Measurements from ENCODE around the gene NTHL1.

DNA sequence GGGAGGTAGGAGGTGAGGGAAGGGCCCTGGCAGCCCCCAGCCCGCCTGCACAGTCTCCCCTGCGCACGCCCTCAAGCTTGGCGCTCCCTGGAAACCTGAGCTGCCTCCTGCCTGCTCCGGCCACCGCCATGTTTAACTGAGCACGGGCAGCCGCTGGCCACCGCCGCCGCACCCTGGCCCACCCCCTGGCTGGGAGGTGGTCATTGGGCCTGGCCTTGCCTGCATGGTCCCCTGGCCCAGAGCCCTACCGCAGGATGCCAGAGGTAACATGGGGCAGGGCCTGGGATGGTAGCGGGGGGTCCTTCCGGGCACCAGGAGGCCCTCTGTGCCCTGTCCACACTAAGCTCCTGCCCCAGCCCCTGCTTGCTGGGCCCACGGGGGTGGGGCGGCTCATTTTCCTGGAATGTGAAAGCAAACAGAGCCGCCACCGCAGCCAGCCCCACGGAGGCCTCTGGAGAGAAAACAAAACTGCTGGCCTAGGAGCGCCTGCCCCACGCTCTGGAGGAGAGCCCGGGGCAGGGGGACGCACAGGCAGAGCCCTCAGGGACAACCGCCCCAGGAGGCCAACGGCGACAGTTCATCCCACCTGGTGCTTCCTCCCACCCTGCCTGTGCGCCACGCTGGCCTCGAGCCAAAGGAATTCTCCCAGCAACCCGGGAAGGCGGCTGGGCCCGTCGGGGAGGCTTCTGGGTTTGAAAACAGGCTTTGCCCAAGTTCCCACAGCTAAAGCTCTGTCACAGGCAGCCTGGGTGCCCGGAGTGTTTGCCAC lies 12.0 kb downstream of the NTHL1 start:
- TF ChIP-seq ZNF572 (CRISPR knock-in tag; IDR thresholded peaks at IDR 0.05): no peak
- TF ChIP-seq PHB2 (IDR thresholded peaks at IDR 0.05; ENCODE audit: partially characterized antibody): no peak
- no peak for TF ChIP-seq CTCF (CRISPR knock-in tag; IDR thresholded peaks at IDR 0.05)
- no peak for TF ChIP-seq ZSCAN12 (CRISPR knock-in tag; IDR thresholded peaks at IDR 0.05)
- peak; percentile 79; the same call in 1 of the 2 replicates for TF ChIP-seq CBX5 (CRISPR knock-in tag; IDR thresholded peaks at IDR 0.05; ENCODE audit: borderline replicate concordance)
